HG03469 (cell line): Measurements from ENCODE around the gene UBE3A.
A peak's percentile ranks its signal among the peaks of the same experiment; 100 is the strongest.
"Not testable (repeated sequence)": the region's sequence is repeated elsewhere in the genome, so short reads cannot be mapped to it uniquely, and the experiment has no call there.

Experiments used
- ATAC-seq: cut with Tn5 transposase; IDR thresholded peaks from one replicate; pipeline ENCODE4 v1.9.1; 2021; ENCODE audit warnings: mild to moderate bottlenecking, moderate library complexity, moderate number of reproducible peaks; ENCODE audit not compliant: unreplicated experiment

UBE3A gene

DNA sequence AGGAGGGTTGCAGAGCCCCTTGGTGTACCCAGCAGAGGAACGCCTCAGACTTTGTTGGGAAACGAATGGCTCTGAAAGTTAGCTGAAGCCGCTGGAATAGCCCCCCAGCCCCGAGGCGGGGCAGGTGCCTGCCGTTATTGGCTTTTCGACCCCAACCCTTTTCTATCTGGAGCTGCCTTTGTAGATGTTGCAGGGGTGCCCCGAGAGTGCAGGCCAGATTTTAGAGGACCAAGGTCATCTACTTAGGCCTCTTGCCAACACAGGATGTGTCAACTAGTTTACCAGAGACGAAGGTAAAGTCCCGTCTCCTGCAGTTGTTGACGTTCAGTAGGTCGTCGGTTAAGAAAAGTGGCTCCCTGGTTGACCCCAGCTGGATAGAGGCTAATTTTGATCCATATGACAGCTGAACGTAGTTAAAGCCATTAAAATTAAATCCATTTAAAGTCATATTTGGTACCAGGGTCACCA lies 579 bp upstream of the UBE3A start:
- ATAC-seq, result peak; percentile 6

- peak; percentile 28 for ATAC-seq
These were observed 835 bp downstream of the UBE3A start for GRCh38 chr15:25437777-25438600.

GRCh38 chr15:25436707-25437106 lies 2.1 kb downstream of the UBE3A start:
- ATAC-seq, result no peak

GRCh38 chr15:25435474-25436243 lies 3.2 kb downstream of the UBE3A start:
- ATAC-seq, result no peak

- ATAC-seq, result no peak
These were observed 5.5 kb downstream of the UBE3A start for GRCh38 chr15:25433118-25433865.

GRCh38 chr15:25431836-25432561 lies 6.8 kb downstream of the UBE3A start:
- no peak for ATAC-seq

GRCh38 chr15:25427861-25428260 lies 11.0 kb downstream of the UBE3A start:
- ATAC-seq, result no peak

- ATAC-seq, result no peak
These were observed 11.8 kb downstream of the UBE3A start for GRCh38 chr15:25426896-25427610.

GRCh38 chr15:25424073-25424472 lies 14.8 kb downstream of the UBE3A start:
- ATAC-seq, result no peak

GRCh38 chr15:25422021-25422420 lies 16.8 kb downstream of the UBE3A start:
- no peak for ATAC-seq

DNA sequence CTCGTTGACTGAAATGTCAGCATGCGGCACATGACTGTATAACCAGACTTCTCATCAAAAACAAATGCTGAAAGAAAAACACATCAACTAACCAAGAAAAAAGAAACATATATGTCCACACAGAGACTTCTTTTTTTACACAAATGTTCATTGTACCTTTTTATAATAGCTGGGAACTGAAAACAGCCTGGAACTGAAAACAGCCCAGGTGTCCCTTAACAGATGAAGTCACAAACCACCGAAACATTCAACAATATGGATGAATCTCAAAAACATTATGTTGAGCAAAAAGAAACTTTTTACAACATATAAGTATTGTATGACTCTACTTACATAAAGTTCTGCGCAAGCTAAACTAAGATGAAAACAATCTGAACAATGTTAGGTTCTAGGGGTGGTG lies 20.6 kb downstream of the UBE3A start:
- no peak for ATAC-seq

GRCh38 chr15:25417604-25418003 lies 21.2 kb downstream of the UBE3A start:
- no peak for ATAC-seq

DNA sequence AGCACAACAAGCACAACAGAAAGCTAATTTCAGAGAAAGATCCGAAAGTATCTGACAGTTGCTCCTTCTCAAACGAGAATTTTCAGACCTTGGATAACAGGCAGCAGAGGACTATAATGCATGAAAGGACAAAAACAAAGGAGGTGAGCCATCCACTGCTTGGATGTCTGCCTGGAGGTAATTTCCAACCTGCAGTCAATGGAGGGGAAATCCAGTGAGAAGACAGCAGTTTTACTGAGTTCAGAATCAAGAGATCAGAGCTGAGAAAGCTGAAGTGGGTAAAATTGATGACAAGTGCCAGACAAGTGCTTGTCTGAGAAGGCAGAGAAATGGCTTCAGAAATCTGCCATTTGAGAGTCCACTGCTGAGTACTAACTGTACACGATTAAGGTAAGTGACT lies 22.1 kb downstream of the UBE3A start:
- peak; percentile 66 for ATAC-seq

DNA sequence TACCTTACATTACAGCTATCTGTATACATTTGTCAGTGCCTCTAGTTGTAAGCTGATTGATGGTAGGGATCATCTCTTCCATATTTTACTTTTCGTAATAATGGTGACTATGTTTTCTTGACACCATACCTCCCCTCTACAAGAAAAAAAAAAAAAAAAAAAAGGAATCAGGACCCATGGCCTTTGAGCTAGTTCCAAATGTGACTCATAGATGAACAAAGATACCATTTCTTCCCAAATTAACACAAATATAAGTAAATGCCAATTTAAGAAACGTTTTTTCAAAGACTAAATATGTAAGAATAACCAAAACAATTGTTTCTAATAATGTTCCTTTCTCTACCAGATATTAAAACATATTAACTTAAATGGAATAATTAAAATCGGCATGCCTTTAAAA lies 23.1 kb downstream of the UBE3A start:
- ATAC-seq, result no peak

- no peak for ATAC-seq
These were observed 23.6 kb downstream of the UBE3A start for GRCh38 chr15:25415217-25415616.

DNA sequence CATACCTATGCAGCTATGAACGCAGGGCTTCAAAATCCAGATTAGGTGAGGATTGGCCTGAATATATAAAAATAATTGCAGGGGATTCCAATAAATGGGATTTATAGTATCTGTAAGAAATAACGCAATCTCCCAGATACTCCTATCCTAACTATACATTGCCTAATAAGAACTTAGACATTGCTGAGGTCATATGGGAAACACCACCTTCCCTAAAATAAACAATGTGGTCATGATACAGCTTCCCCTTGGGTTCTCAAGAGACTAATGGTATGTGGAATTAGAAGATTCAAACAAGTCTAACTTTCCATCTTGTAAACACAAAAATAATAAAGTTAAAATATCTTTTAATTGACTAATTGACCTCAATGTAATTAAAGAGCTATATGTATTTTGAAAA lies 28.2 kb downstream of the UBE3A start:
- no peak for ATAC-seq

- not testable (repeated sequence) for ATAC-seq
These were observed 29.1 kb downstream of the UBE3A start for GRCh38 chr15:25409731-25410130.

- no peak for ATAC-seq
These were observed 29.9 kb downstream of the UBE3A start for GRCh38 chr15:25408929-25409328.

- no peak for ATAC-seq
These were observed 30.4 kb downstream of the UBE3A start for GRCh38 chr15:25408428-25408827.

- no peak for ATAC-seq
These were observed 30.9 kb downstream of the UBE3A start for GRCh38 chr15:25407950-25408349.
